ENCODE data around the gene BNC2.

DNA sequence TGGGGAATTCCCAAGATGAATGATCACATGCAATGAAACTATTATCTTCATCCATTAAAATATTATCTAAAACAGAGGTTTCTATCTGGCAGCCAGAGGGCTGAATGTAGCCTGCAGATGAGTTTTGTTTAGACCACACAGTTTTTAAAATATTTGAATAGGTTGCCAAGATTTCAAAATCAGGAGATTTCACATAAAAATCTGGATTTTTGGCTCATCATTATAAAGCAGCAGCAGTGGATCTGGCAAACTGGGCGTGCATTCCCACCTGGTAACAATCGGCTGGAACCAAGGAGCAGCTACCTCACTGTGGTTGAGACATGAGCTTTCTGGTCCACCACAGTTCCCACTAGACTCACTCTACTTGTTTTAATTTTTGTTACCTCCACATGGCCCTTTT, 155.1 kb downstream of the BNC2 start:
- TF ChIP-seq EZH2 (IDR thresholded peaks at IDR 0.05) (no peak), POLR2AphosphoS5 (IDR thresholded peaks at IDR 0.05; ENCODE audit: borderline replicate concordance, low read depth, low read length) (no peak), FOXP2 (optimal IDR thresholded peaks at IDR 0.05; ENCODE audit: control extremely low read depth, extremely low read length, insufficient read depth) (no peak)
